Motor neuron (in vitro differentiated cells): Measurements from ENCODE around the gene BIRC3. TPM values are rescaled to one million over a fixed set of nuclear protein-coding genes. Genes with fewer than 3 reads are reported as not detected.
"Not testable (repeated sequence)": the region's sequence is repeated elsewhere in the genome, so short reads cannot be mapped to it uniquely, and the experiment has no call there.

Experiments
- ATAC-seq, 8 experiments: fragments of 200-7000 bp; cut with Tn5 transposase; replicated peaks in 6 of 8; 2 replicates each; pipeline ENCODE4 v1.8.0; 2021; ENCODE audit warnings: mild to moderate bottlenecking in 8 of 8, moderate library complexity in 8 of 8
- H3K27ac ChIP-seq, 2 donors: fragments of 250-450 bp; sonication (Bioruptor Pico); 2 replicates each; pipeline ENCODE4 v1.9.0; 2021; ENCODE audit warnings: antibody characterized with exemption in 2 of 2, mild to moderate bottlenecking in 2 of 2, moderate library complexity in 1 of 2
- H3K4me1 ChIP-seq, 2 donors: fragments of 250-450 bp; sonication (Bioruptor Pico); replicated peaks in 1 of 2; 2 replicates each; pipeline ENCODE4 v1.6.1; 2021; ENCODE audit warnings: antibody characterized with exemption in 2 of 2, mild to moderate bottlenecking in 2 of 2, moderate library complexity in 1 of 2
- H3K4me3 ChIP-seq, 5 donors: fragments of 250-450 bp; sonication (Bioruptor Pico); 2 replicates each; pipeline ENCODE4 v1.9.0; 2021; ENCODE audit warnings: antibody characterized with exemption in 5 of 5, mild to moderate bottlenecking in 5 of 5, moderate library complexity in 4 of 5
- WGBS, 10 experiments: fragments of 450-650 bp; shearing (Covaris generic); methylation state at CpG; one replicate each; pipeline ENCODE4 v1.0.0; 2022; 5-methylcytosine and 5-hydroxymethylcytosine counted together
- in situ Hi-C, 9 experiments: fragments of 400-800 bp; cut with MboI; loops; one replicate each; pipeline ENCODE4 v1.15.0; 2021; ENCODE audit warnings: low sequenced_read_pairs in 9 of 9, low pct_unique_long_range_greater_than_20kb in 2 of 9; ENCODE audit not compliant: unreplicated experiment in 9 of 9
- total RNA-seq, 8 experiments: library from RNA; unstranded; fragments of 300-600 nt; gene quantifications; 2 replicates each; pipeline versions ENCODE4 v1.2.3 to v1.2.4, GENCODE V29; 2022

The BIRC3 gene
- total RNA-seq, 8 experiments from 2014 or later, result 0.11 to 2.2 (median 0.49) TPM

- H3K4me1 ChIP-seq, result no peaks in the 10 kb centered on the region
- no peak overlapping the region for H3K4me3 ChIP-seq
- no peak for ATAC-seq
- H3K27ac ChIP-seq, result no peak overlapping the region
- 100% methylated on average over 1 of the region's 1 CpG; no CpG with 5 or more reads in 8 of the 10 experiments for WGBS, 10 experiments
- in situ Hi-C loops, result no loop called here
These were observed 1.2 kb downstream of the BIRC3 start for GRCh38 chr11:102318469-102318868.

DNA sequence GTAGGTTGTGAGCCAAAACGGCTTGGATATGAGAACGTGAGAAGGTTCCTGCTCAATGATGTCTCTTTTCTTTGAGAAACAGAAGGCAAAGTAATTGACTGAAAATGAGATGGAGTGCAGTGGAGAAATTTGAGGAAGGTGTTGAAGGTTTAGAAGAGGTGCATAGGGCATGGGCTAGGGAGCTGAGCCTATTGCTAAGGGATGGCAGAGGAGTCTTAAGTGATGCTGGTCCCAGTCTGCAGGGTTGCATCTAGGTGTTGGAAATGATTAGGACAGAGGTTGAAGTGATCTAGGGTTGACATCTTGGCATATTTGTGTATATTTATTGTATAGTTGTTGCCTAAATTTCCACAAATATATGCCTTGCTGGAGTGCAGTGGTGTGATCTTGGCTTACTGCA, 2.3 kb downstream of the BIRC3 start:
- no peak overlapping the region for H3K4me3 ChIP-seq
- no peak for ATAC-seq
- no peak overlapping the region for H3K27ac ChIP-seq
- no peaks in the 10 kb centered on the region for H3K4me1 ChIP-seq
- WGBS, 10 experiments, result 80 to 100% (median 92%) methylated on average over 2 of the region's 2 CpGs; no CpG with 5 or more reads in 3 of the 10 experiments
- in situ Hi-C loops, result no loop called here

DNA sequence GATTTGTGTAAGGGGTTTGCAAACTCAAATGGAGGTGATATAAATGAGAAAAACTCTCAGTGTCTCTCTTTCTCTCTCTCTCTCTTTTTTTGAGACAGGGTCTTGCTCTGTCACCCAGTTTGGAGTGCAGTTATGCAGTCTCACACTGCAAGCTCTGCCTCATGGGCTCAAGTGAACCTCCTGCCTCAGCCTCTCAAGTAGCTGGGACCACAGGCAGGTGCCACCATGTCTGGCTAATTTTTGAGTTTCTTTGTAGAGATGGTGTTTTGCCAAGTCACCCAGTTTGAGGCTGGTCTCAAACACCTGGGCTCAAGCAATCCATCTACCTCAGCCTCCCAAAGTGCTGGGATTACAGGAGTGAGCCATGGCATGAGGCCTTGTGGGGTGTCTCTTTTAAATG, 2.9 kb downstream of the BIRC3 start:
- Histone ChIP-seq H3K4me3 (no peak overlapping the region), H3K4me1 (no peaks in the 10 kb centered on the region), H3K27ac (no peak overlapping the region)
- ATAC-seq, result no peak
- in situ Hi-C loops, result no loop called here

GRCh38 chr11:102320679-102321078, 3.4 kb downstream of the BIRC3 start:
- ATAC-seq, result no peak
- in situ Hi-C loops, result no loop called here

DNA sequence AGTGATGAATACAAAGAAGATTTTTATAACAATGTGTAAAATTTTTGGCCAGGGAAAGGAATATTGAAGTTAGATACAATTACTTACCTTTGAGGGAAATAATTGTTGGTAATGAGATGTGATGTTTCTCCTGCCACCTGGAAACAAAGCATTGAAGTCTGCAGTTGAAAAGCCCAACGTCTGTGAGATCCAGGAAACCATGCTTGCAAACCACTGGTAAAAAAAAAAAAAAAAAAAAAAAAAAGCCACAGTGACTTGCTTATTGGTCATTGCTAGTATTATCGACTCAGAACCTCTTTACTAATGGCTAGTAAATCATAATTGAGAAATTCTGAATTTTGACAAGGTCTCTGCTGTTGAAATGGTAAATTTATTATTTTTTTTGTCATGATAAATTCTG, 5.3 kb downstream of the BIRC3 start:
- no peak for ATAC-seq
- in situ Hi-C loops, result no loop called here
- Histone ChIP-seq H3K27ac (no peak overlapping the region), H3K4me3 (no peak overlapping the region), H3K4me1 (no peaks in the 10 kb centered on the region)
- 0 to 79% (median 51%) methylated on average over 2 of the region's 2 CpGs for WGBS, 10 experiments

More at GRCh38 chr11:102320679-102321078, 3.4 kb downstream of the BIRC3 start:
- Histone ChIP-seq H3K4me1 (no peaks in the 10 kb centered on the region), H3K27ac (no peak overlapping the region), H3K4me3 (no peak overlapping the region)

DNA sequence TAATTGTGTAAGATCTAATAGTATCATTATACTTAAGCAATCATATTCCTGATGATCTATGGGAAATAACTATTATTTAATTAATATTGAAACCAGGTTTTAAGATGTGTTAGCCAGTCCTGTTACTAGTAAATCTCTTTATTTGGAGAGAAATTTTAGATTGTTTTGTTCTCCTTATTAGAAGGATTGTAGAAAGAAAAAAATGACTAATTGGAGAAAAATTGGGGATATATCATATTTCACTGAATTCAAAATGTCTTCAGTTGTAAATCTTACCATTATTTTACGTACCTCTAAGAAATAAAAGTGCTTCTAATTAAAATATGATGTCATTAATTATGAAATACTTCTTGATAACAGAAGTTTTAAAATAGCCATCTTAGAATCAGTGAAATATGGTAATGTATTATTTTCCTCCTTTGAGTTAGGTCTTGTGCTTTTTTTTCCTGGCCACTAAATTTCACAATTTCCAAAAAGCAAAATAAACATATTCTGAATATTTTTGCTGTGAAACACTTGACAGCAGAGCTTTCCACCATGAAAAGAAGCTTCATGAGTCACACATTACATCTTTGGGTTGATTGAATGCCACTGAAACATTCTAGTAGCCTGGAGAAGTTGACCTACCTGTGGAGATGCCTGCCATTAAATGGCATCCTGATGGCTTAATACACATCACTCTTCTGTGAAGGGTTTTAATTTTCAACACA, 6.4 kb downstream of the BIRC3 start:
- Histone ChIP-seq H3K4me1 (no peaks in the 10 kb centered on the region), H3K27ac (no peak overlapping the region), H3K4me3 (no peak overlapping the region)
- in situ Hi-C loops, result no loop called here
- WGBS, 10 experiments, result 7 to 100% (median 84%) methylated on average over 1 of the region's 1 CpG
- ATAC-seq, result peak in 2 of 8 experiments; percentile 50 to 64

DNA sequence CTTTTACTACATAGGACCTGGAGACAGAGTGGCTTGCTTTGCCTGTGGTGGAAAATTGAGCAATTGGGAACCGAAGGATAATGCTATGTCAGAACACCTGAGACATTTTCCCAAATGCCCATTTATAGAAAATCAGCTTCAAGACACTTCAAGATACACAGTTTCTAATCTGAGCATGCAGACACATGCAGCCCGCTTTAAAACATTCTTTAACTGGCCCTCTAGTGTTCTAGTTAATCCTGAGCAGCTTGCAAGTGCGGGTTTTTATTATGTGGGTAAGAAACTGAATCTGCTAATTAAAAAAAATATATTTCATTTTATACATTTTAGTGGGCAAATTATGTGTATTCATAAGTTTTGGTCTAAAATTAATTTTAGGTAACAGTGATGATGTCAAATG, 7.8 kb downstream of the BIRC3 start:
- 69 to 100% (median 91%) methylated on average over 1 to 3 of the region's 3 CpGs for WGBS, 10 experiments

GRCh38 chr11:102328748-102329147, 11.5 kb downstream of the BIRC3 start:
- WGBS, 10 experiments, result 90 to 100% (median 100%) methylated on average over 1 of the region's 1 CpG; no CpG with 5 or more reads in 3 of the 10 experiments

More for the DNA sequence above, 7.8 kb downstream of the BIRC3 start:
- in situ Hi-C loops, result no loop called here
- Histone ChIP-seq H3K4me3 (no peak overlapping the region), H3K27ac (no peak overlapping the region), H3K4me1 (no peaks in the 10 kb centered on the region)
- no peak for ATAC-seq

DNA sequence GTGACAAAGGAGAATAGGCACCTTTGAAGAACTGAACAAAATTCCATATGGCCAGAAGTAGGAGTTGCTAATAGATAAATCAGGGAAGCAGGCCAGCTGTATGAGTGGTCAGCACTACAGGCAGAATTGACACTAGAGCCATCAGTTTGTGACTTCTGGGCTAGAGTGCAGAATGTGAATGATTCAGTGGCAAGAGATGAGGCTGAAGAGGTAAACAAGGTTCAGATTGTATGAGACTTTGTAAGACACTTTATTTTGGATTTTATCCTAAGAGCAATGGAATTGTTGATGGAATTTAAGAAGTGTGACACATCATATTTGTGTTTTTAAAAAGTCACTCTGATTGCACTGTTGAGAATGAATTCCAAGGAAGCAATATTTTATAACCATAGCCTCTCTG, 12.9 kb downstream of the BIRC3 start:
- H3K4me1 ChIP-seq, result peaks cover 4 to 9% of the 10 kb centered on the region in 2 donors
- ATAC-seq, result no peak
- H3K27ac ChIP-seq, result no peak overlapping the region
- H3K4me3 ChIP-seq, result no peak overlapping the region
- in situ Hi-C loops, result no loop called here

More at GRCh38 chr11:102328748-102329147, 11.5 kb downstream of the BIRC3 start:
- in situ Hi-C loops, result no loop called here
- no peak overlapping the region for H3K27ac ChIP-seq
- peaks cover 4 to 9% of the 10 kb centered on the region in 2 donors for H3K4me1 ChIP-seq
- no peak for ATAC-seq
- no peak overlapping the region for H3K4me3 ChIP-seq

- Histone ChIP-seq H3K4me3 (no peak overlapping the region), H3K4me1 (peaks cover 4 to 9% of the 10 kb centered on the region in 2 donors), H3K27ac (no peak overlapping the region)
- in situ Hi-C loops, result no loop called here
- WGBS, 10 experiments, result 22 to 100% (median 74%) methylated on average over 1 to 2 of the region's 2 CpGs; no CpG with 5 or more reads in 1 of the 10 experiments
- ATAC-seq, result peak in 3 of 8 experiments; percentile 46 to 52 (median 47)
These were observed 14.1 kb downstream of the BIRC3 start for GRCh38 chr11:102331341-102331740.

GRCh38 chr11:102332611-102332994, 15.3 kb downstream of the BIRC3 start:
- H3K4me1 ChIP-seq, result peaks cover 4 to 9% of the 10 kb centered on the region in 2 donors
- H3K27ac ChIP-seq, result no peak overlapping the region
- no peak overlapping the region for H3K4me3 ChIP-seq
- in situ Hi-C loops, result no loop called here
- peak in 2 of 8 experiments; percentile 17 to 59 for ATAC-seq
- WGBS, 10 experiments, result 38 to 100% (median 71%) methylated on average over 1 of the region's 1 CpG; no CpG with 5 or more reads in 4 of the 10 experiments

DNA sequence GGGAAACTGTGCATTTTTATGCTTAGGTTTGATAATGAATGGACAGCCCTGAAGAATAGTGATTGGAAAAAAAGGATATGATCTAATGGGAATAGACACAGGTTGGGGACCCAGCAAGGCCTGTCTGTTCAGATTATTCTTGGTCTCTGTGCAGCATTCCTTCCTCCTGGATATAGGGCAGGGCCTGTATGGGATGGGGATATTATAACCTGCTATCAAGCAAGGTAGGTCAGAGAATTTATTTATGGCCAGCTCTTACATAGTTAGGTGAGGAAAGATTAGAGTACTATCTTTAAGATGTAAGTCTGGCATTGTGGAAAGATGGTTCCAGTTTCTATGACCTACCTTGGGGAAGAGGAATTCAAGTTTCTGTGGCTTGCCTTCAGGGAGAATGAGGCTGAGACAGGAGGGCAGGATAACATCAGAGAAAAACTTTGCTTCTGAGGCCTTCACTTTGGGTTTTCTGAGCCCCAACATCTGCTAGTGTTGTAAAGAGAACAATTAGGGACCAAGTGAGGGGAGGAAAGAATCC, 21.3 kb downstream of the BIRC3 start:
- H3K27ac ChIP-seq, result no peak overlapping the region
- no peak for ATAC-seq
- in situ Hi-C loops, result no loop called here
- H3K4me3 ChIP-seq, result no peak overlapping the region
- H3K4me1 ChIP-seq, result no peaks in the 10 kb centered on the region

DNA sequence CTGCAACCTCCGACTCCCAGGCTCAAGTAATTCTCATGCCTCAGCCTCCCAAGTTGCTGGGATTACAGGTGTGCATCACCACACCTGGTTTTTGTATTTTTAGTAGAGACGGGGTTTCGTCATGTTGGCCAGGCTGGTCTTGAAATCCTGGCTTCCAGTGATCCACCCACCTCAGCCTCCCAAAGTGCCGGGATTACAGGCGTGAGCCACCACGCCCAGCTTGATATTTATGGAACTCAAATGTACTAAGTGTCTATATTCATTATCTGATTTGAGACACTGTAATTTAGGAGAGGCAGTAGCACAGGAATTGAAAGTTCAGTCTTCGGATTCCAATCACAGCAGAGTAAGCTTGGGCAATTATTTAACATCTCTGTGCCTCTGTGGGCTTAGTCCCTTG, 24.0 kb downstream of the BIRC3 start:
- 50 to 82% (median 64%) methylated on average over 1 to 7 of the region's 7 CpGs; no CpG with 5 or more reads in 3 of the 10 experiments for WGBS, 10 experiments
- not testable (repeated sequence) for ATAC-seq, H3K27ac ChIP-seq, H3K4me1 ChIP-seq, H3K4me3 ChIP-seq
- in situ Hi-C loops, result loop anchor here in 1 of 9 experiments (10.0 kb wide), 1 partner anchor 153 kb away; no protein-coding TSS in a partner anchor

DNA sequence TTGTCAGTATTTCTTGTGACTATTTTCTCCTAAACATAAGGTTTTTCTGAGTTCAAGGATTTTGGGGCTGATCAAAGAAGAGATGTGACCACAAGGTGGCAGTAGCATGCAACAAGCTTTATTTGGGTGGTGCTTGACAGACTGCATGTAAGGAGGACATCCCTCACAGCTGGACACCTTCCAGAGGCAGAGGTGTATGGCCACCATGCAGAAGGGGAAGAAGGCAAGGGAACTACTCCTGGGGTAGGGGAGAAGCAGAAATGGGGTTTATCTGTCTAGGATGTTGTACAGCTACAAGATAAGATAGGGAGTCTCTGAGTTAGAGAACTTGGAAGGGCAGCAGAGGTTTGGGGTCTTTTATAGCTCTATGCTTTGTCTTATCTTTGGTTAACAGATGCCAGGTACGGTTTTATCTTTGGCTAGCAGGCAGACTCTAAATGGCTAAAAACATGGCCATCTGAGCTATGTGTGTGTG, 24.6 kb downstream of the BIRC3 start:
- ATAC-seq, result peak; percentile 36 to 67 (median 60)
- no peak overlapping the region for H3K4me3 ChIP-seq
- WGBS, 10 experiments, result no CpG with 5 or more reads among the region's 1 CpG
- peaks cover 4 to 5% of the 10 kb centered on the region in 2 donors for H3K4me1 ChIP-seq
- in situ Hi-C loops, result loop anchor here in 1 of 9 experiments (10.0 kb wide), 1 partner anchor 153 kb away; no protein-coding TSS in a partner anchor
- no peak overlapping the region for H3K27ac ChIP-seq
